ENCODE measurements around the gene CPZ.

GRCh38 chr4:8557151-8558076 is 35.2 kb upstream of the CPZ start:
- TF ChIP-seq, protein P1, sequence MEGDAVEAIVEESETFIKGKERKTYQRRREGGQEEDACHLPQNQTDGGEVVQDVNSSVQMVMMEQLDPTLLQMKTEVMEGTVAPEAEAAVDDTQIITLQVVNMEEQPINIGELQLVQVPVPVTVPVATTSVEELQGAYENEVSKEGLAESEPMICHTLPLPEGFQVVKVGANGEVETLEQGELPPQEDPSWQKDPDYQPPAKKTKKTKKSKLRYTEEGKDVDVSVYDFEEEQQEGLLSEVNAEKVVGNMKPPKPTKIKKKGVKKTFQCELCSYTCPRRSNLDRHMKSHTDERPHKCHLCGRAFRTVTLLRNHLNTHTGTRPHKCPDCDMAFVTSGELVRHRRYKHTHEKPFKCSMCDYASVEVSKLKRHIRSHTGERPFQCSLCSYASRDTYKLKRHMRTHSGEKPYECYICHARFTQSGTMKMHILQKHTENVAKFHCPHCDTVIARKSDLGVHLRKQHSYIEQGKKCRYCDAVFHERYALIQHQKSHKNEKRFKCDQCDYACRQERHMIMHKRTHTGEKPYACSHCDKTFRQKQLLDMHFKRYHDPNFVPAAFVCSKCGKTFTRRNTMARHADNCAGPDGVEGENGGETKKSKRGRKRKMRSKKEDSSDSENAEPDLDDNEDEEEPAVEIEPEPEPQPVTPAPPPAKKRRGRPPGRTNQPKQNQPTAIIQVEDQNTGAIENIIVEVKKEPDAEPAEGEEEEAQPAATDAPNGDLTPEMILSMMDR (IDR thresholded peaks at IDR 0.05): no peak
- no peak for TF ChIP-seq EP300 (IDR thresholded peaks at IDR 0.05)
- TF ChIP-seq POLR2A (IDR thresholded peaks at IDR 0.05): no peak
- TF ChIP-seq POLR2AphosphoS5 (IDR thresholded peaks at IDR 0.05): no peak

All from suprapubic skin (tissue), 4 donors.